HepG2 (cell line): Measurements from ENCODE around the gene PFAS. TPM values are rescaled to one million over a fixed set of nuclear protein-coding genes. Genes with fewer than 3 reads are reported as not detected.

ENCODE experiments used
- ATF5 ChIP-seq: sonication (generic); formaldehyde crosslinking; IDR thresholded peaks from 2 replicates; pipeline ENCODE4 v1.4.0; 2020; ENCODE audit warnings: mild to moderate bottlenecking, low read depth, missing genetic modification reagents
- FOXK1 ChIP-seq: sonication (generic); formaldehyde crosslinking; IDR thresholded peaks from 2 replicates; pipeline ENCODE4 v1.4.0; 2020; ENCODE audit warnings: low read depth, missing genetic modification reagents, borderline replicate concordance
- JDP2 ChIP-seq: sonication (generic); formaldehyde crosslinking; IDR thresholded peaks from 2 replicates; pipeline ENCODE4 v1.8.1; 2022; ENCODE audit warnings: missing genetic modification reagents, borderline replicate concordance
- KDM5A ChIP-seq: fragments of 200-600 bp; sonication (generic); IDR thresholded peaks from 2 replicates; pipeline ENCODE4 v1.7.0; 2018; ENCODE audit warnings: antibody characterized with exemption, mild to moderate bottlenecking, low read length, borderline replicate concordance
- KIAA2018 ChIP-seq: sonication (generic); formaldehyde crosslinking; IDR thresholded peaks from 2 replicates; pipeline ENCODE4 v1.5.0; 2020; ENCODE audit warnings: mild to moderate bottlenecking, missing genetic modification reagents, borderline replicate concordance
- NR3C1 ChIP-seq: sonication (generic); formaldehyde crosslinking; IDR thresholded peaks from 2 replicates; pipeline ENCODE4 v1.4.0; 2020; ENCODE audit warnings: missing genetic modification reagents
- POGZ ChIP-seq: sonication (generic); formaldehyde crosslinking; IDR thresholded peaks from 2 replicates; pipeline ENCODE4 v1.4.0; 2020; ENCODE audit warnings: mild to moderate bottlenecking, missing genetic modification reagents
- PPARG ChIP-seq: conservative IDR thresholded peaks from 2 replicates; pipeline ENCODE4 v1.6.1; 2016; ENCODE audit warnings: missing biosample characterization, missing genetic modification reagents
- SUZ12 ChIP-seq: fragments of 150-350 bp; IDR thresholded peaks from 2 replicates; pipeline ENCODE4 v1.6.1; 2014; ENCODE audit warnings: low read depth, low read length
- TFDP1 ChIP-seq: IDR thresholded peaks from 2 replicates; pipeline ENCODE4 v1.6.1; 2016; ENCODE audit warnings: missing compliant biosample characterization, missing genetic modification reagents, borderline replicate concordance
- TIGD3 ChIP-seq: sonication (generic); formaldehyde crosslinking; IDR thresholded peaks from 2 replicates; pipeline ENCODE4 v1.5.1; 2020; ENCODE audit warnings: mild to moderate bottlenecking, missing genetic modification reagents, borderline replicate concordance
- ZNF225 ChIP-seq: sonication (generic); formaldehyde crosslinking; IDR thresholded peaks from 2 replicates; pipeline ENCODE4 v1.4.0; 2020; ENCODE audit warnings: mild to moderate bottlenecking, missing genetic modification reagents
- ZNF260 ChIP-seq: sonication (generic); formaldehyde crosslinking; IDR thresholded peaks from 2 replicates; pipeline ENCODE4 v1.4.0; 2020; ENCODE audit warnings: missing genetic modification reagents, low read depth, mild to moderate bottlenecking, borderline replicate concordance
- ZNF639 ChIP-seq: conservative IDR thresholded peaks from 2 replicates; pipeline ENCODE4 v1.6.1; 2018; ENCODE audit warnings: missing genetic modification reagents
- ZNF740 ChIP-seq: sonication (generic); formaldehyde crosslinking; IDR thresholded peaks from 2 replicates; pipeline ENCODE4 v1.4.0; 2020; ENCODE audit warnings: missing genetic modification reagents
- polyA plus RNA-seq, 8 experiments: library from polyadenylated mRNA; depleted of rRNA in 3 of 8; stranded (reverse) in 7 of 8; unstranded in 1 of 8; fragments of >200 nt; fragmentation: Illumina TruSeq in 4 of 8; extraction: Trizol in 4 of 8; gene quantifications; 2 replicates each; pipeline versions ENCODE4 v1.2.1 to v1.2.3, GENCODE V29; 2011 to 2016; ENCODE audit warnings: low read depth in 4 of 8, missing spikeins in 1 of 8, mixed read lengths in 1 of 8; ENCODE audit not compliant: insufficient read depth in 1 of 8
- total RNA-seq, 5 experiments: library from RNA; depleted of rRNA; stranded (reverse); fragments of >200 nt; fragmentation: Illumina TruSeq; extraction: Trizol; gene quantifications; 2 replicates each; pipeline ENCODE4 v1.2.3, GENCODE V29; 2016; ENCODE audit warnings: low read depth in 1 of 5

Gene PFAS
- total and polyA plus RNA-seq, 2 of the 13 experiments (the other 11 are each of a cell fraction or from before 2014, with no cell fraction given) = 49.4 to 58.2 TPM

GRCh38 chr17:8222630-8223355 is 26.3 kb upstream of the PFAS start (continued):
- TF ChIP-seq KIAA2018 (CRISPR knock-in tag) = no peak
- no peak for TF ChIP-seq ATF5 (CRISPR knock-in tag)
- TF ChIP-seq ZNF740 (CRISPR knock-in tag) = peak; percentile 73; the same call in 1 of the 2 replicates
- no peak for TF ChIP-seq NR3C1 (CRISPR knock-in tag)
- no peak for TF ChIP-seq PPARG
- TF ChIP-seq SUZ12 = no peak
- no peak for TF ChIP-seq TFDP1
- 0 out of 2 replicates have a peak, but pooled peaks have one; percentile 26 for TF ChIP-seq ZNF639 (CRISPR knock-in tag)
- TF ChIP-seq ZNF260 (CRISPR knock-in tag) = no peak
- peak; percentile 59 for TF ChIP-seq FOXK1
- TF ChIP-seq TIGD3 (CRISPR knock-in tag) = peak; percentile 57; the same call in 1 of the 2 replicates
- no peak for TF ChIP-seq JDP2 (CRISPR knock-in tag)
- peak; percentile 12; the same call in 1 of the 2 replicates for TF ChIP-seq POGZ (CRISPR knock-in tag)
- peak; percentile 66; the same call in 1 of the 2 replicates for TF ChIP-seq ZNF225
- TF ChIP-seq KDM5A = no peak
